ENCODE results near the gene PCSK5. TPM values are rescaled to one million over a fixed set of nuclear protein-coding genes. Genes with fewer than 3 reads are reported as not detected.

Gene PCSK5
- total and polyA plus RNA-seq, 2 donors (not counting 3 experiments of a cell fraction or from before 2014, with no cell fraction given) = 2.6 to 4.8 TPM

DNA sequence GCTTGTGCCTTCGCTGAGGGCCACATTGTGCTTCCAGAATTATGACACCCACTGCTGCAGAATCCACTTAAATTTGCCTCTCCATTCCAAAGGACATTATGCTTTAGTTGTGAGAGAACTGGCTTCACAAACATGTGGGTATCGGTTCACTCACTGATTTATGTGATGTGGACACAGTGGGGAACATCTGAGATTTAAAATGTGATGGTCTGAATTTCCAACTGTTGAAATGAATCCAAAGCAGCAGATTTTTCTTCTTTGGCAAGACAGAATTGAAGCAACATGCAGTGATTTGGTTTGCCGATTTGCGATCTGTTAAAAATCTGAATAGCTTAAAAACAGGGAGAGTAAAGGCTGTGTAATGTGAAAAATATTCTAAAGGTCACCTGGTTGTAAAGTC is 20.3 kb downstream of the PCSK5 start:
- H3K27me3 ChIP-seq (ENCODE audit: control insufficient read depth in 2 of 2, insufficient read depth in 2 of 2, low read length in 2 of 2) = no peaks in the 10 kb centered on the region
- H3K4me2 ChIP-seq (ENCODE audit: insufficient read depth, low read length) = no peak overlapping the region
- no peak for FAIRE-seq
- H2AFZ ChIP-seq (ENCODE audit: low read depth, low read length) = no peak overlapping the region
- BruUV-seq (replicated peaks) = no TSS peak
- no peaks in the 10 kb centered on the region for H3K36me3 ChIP-seq (ENCODE audit: control insufficient read depth in 2 of 2, extremely low read depth in 1 of 2, insufficient read depth in 2 of 2, low read length in 2 of 2)
- H3K9ac ChIP-seq (replicated peaks; ENCODE audit: extremely low read depth, insufficient read depth, low read length) = no peak overlapping the region
- DNase-seq (ENCODE audit: low read depth, low spot score) = no peak
- no peak for TF ChIP-seq GATA2 (IDR thresholded peaks at IDR 0.05; ENCODE audit: insufficient read depth, insufficient read length, low read depth, low read length)
- TF ChIP-seq POLR2A (IDR thresholded peaks at IDR 0.05; ENCODE audit: low read depth, low read length) = no peak
- TF ChIP-seq, protein P1, sequence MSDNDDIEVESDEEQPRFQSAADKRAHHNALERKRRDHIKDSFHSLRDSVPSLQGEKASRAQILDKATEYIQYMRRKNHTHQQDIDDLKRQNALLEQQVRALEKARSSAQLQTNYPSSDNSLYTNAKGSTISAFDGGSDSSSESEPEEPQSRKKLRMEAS (IDR thresholded peaks at IDR 0.05; ENCODE audit: insufficient read depth, insufficient read length) = no peak
- TF ChIP-seq MYC (IDR thresholded peaks at IDR 0.05; ENCODE audit: low read depth, low read length) = no peak
- TF ChIP-seq, protein P2, sequence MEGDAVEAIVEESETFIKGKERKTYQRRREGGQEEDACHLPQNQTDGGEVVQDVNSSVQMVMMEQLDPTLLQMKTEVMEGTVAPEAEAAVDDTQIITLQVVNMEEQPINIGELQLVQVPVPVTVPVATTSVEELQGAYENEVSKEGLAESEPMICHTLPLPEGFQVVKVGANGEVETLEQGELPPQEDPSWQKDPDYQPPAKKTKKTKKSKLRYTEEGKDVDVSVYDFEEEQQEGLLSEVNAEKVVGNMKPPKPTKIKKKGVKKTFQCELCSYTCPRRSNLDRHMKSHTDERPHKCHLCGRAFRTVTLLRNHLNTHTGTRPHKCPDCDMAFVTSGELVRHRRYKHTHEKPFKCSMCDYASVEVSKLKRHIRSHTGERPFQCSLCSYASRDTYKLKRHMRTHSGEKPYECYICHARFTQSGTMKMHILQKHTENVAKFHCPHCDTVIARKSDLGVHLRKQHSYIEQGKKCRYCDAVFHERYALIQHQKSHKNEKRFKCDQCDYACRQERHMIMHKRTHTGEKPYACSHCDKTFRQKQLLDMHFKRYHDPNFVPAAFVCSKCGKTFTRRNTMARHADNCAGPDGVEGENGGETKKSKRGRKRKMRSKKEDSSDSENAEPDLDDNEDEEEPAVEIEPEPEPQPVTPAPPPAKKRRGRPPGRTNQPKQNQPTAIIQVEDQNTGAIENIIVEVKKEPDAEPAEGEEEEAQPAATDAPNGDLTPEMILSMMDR (IDR thresholded peaks at IDR 0.05; ENCODE audit: extremely low read depth in 1 of 2, insufficient read depth in 1 of 2, low read depth in 1 of 2, low read length in 2 of 2) = no peak
- no peak for TF ChIP-seq JUN (IDR thresholded peaks at IDR 0.05; ENCODE audit: borderline replicate concordance, insufficient read depth, insufficient read length, low read depth)
- no peak for TF ChIP-seq FOS (IDR thresholded peaks at IDR 0.05; ENCODE audit: borderline replicate concordance, insufficient read depth, low read length)
- TF ChIP-seq EZH2 (IDR thresholded peaks at IDR 0.05; ENCODE audit: borderline replicate concordance, low read depth, low read length, severe bottlenecking) = no peak
- TF ChIP-seq POLR2AphosphoS5 (IDR thresholded peaks at IDR 0.05; ENCODE audit: insufficient read depth, low read depth, low read length) = no peak
- ChIA-PET POLR2A (no interaction called here), CTCF (interaction anchor here (1.5 kb wide), 1 partner anchor 10 kb away, joined by 3 read pairs; no protein-coding TSS in a partner anchor)
- no peaks in the 10 kb centered on the region for H3K9me1 ChIP-seq (replicated peaks; ENCODE audit: control insufficient read depth, extremely low read depth, insufficient read depth, low read length)
- intact Hi-C loops (cut with micrococcal nuclease) (no loop called here), dilution Hi-C loops (cut with MboI; ENCODE audit: extremely low pct_ligation_motif_present, low sequenced_read_pairs) (no loop called here)
- no peaks in the 10 kb centered on the region for H3K9me3 ChIP-seq (replicated peaks; ENCODE audit: control insufficient read depth, insufficient read depth, low read length)
- no peak overlapping the region for H3K27ac ChIP-seq (ENCODE audit: insufficient read depth, low read depth, low read length)
- H3K4me1 ChIP-seq (ENCODE audit: control insufficient read depth, extremely low read depth, insufficient read depth, low read length) = peaks cover 2% of the 10 kb centered on the region
- no peak overlapping the region for H3K4me3 ChIP-seq (replicated peaks in 1 of 3; ENCODE audit: insufficient read depth in 1 of 3, low read depth in 1 of 3, low read length in 3 of 3)
- no peaks in the 10 kb centered on the region for H3K79me2 ChIP-seq (ENCODE audit: control insufficient read depth, insufficient read depth, low read length)
- H4K20me1 ChIP-seq (replicated peaks; ENCODE audit: control insufficient read depth, extremely low read depth, insufficient read depth, low read length) = no peaks in the 10 kb centered on the region
